Smooth muscle cell (in vitro differentiated cells): ENCODE data around the gene OR4F6. TPM values are rescaled to one million over a fixed set of nuclear protein-coding genes. Genes with fewer than 3 reads are reported as not detected.
"Not testable (repeated sequence)": the region's sequence is repeated elsewhere in the genome, so short reads cannot be mapped to it uniquely, and the experiment has no call there.

Experiments
- DNase-seq: peaks from one replicate; lab custom pipeline; 2025; ENCODE audit not compliant: unreplicated experiment; lab: John Stamatoyannopoulos, UW
- H2AFZ ChIP-seq: fragments of 200-600 bp; sonication (generic); 2 replicates; pipeline ENCODE4 v1.6.0; 2016; ENCODE audit warnings: antibody characterized with exemption, low read depth, mild to moderate bottlenecking
- H3F3A ChIP-seq: fragments of 200-600 bp; sonication (generic); 2 replicates; pipeline ENCODE4 v1.6.0; 2017; ENCODE audit warnings: antibody characterized with exemption, low read depth
- H3K27ac ChIP-seq: fragments of 200-600 bp; sonication (generic); 2 replicates; pipeline ENCODE4 v1.5.1; 2016; ENCODE audit warnings: low read depth, mild to moderate bottlenecking
- H3K27me3 ChIP-seq: fragments of 200-600 bp; sonication (generic); 2 replicates; pipeline ENCODE4 v1.6.1; 2016; ENCODE audit warnings: low read depth, mild to moderate bottlenecking
- H3K36me3 ChIP-seq: fragments of 200-600 bp; sonication (generic); 2 replicates; pipeline ENCODE4 v1.5.1; 2016; ENCODE audit warnings: low read depth
- H3K4me1 ChIP-seq: fragments of 200-600 bp; sonication (generic); 2 replicates; pipeline ENCODE4 v1.5.1; 2016; ENCODE audit warnings: low read depth
- H3K4me2 ChIP-seq: fragments of 200-600 bp; sonication (generic); 2 replicates; pipeline ENCODE4 v1.6.0; 2016; ENCODE audit warnings: mild to moderate bottlenecking
- H3K4me3 ChIP-seq: fragments of 200-600 bp; sonication (generic); 2 replicates; pipeline ENCODE4 v1.5.1; 2016; ENCODE audit warnings: mild to moderate bottlenecking
- H3K79me2 ChIP-seq: fragments of 200-600 bp; sonication (generic); 2 replicates; pipeline ENCODE4 v1.6.0; 2016; ENCODE audit warnings: low read depth, mild to moderate bottlenecking
- H3K9ac ChIP-seq: fragments of 200-600 bp; sonication (generic); 2 replicates; pipeline ENCODE4 v1.6.0; 2016; ENCODE audit warnings: low read depth
- H3K9me3 ChIP-seq: fragments of 200-600 bp; sonication (generic); replicated peaks from 2 replicates; pipeline ENCODE4 v1.5.1; 2016; ENCODE audit warnings: low read depth
- H4K20me1 ChIP-seq: fragments of 200-600 bp; sonication (generic); 2 replicates; pipeline ENCODE4 v1.6.0; 2016; ENCODE audit warnings: low read depth
- WGBS: methylation state at CpG from one replicate; pipeline ENCODE4 v1.1.7; 2016; ENCODE audit warnings: low lambda C conversion rate; 5-methylcytosine and 5-hydroxymethylcytosine counted together
- polyA plus RNA-seq: library from polyadenylated mRNA; unstranded; fragments of >200 nt; fragmentation: Nextera tagmentation; extraction: Ambion mirVana; gene quantifications from 2 replicates; pipeline ENCODE4 v1.2.1, GENCODE V29; 2016
- total RNA-seq: library from RNA; depleted of rRNA; stranded (reverse); fragments of >200 nt; gene quantifications from 2 replicates; pipeline ENCODE4 v1.2.3, GENCODE V29; 2014
- TF ChIP-seq, protein P1 (sequence below): fragments of 200-600 bp; sonication (generic); IDR thresholded peaks from 2 replicates; pipeline ENCODE4 v1.5.1; 2017; ENCODE audit warnings: borderline replicate concordance, mild to moderate bottlenecking, antibody characterized with exemption; ENCODE audit not compliant: insufficient read depth, poor library complexity, severe bottlenecking

OR4F6 gene, protein sequence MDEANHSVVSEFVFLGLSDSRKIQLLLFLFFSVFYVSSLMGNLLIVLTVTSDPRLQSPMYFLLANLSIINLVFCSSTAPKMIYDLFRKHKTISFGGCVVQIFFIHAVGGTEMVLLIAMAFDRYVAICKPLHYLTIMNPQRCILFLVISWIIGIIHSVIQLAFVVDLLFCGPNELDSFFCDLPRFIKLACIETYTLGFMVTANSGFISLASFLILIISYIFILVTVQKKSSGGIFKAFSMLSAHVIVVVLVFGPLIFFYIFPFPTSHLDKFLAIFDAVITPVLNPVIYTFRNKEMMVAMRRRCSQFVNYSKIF
- total RNA-seq: not detected in 2 replicates
- polyA plus RNA-seq: not detected in 2 replicates

DNA sequence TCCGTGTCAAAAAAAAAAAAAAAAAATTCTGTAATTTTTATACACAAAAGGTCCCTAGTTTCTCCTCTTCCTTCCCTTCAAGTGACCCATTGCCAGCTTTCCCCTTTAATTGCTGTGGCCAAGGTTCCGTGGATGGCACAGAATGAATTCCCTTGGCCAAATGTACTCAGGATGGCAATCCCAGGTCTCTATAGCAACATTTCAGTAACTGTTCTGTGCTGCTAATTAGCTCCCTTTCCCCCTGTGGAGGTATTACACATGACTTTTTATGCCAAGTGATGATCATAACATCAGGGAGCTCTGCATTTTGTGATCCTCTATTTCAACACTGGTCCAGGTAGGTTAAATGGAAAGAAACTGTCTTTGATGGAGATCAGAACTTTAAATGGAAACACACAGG, at the start of gene OR4F6:
Gene OR4F6 (plus strand): TSS at position 301 of the 400 bp plus-strand sequence. CDS start 2,211 bp downstream, outside the sequence.
- Histone ChIP-seq H3F3A (no peaks in the 10 kb centered on the region), H2AFZ (no peak within 1 kb of the TSS), H3K9ac (no peak within 1 kb of the TSS), H3K4me3 (no peak within 1 kb of the TSS), H3K36me3 (no peaks in the 10 kb centered on the region), H3K4me2 (no peak within 1 kb of the TSS), H3K27me3 (peaks cover 3% of the 10 kb centered on the region), H3K79me2 (no peaks in the 10 kb centered on the region), H4K20me1 (no peaks in the 10 kb centered on the region), H3K27ac (no peak within 1 kb of the TSS), H3K4me1 (no peaks in the 10 kb centered on the region), H3K9me3 (no peaks in the 10 kb centered on the region)
- TF ChIP-seq, protein P1, sequence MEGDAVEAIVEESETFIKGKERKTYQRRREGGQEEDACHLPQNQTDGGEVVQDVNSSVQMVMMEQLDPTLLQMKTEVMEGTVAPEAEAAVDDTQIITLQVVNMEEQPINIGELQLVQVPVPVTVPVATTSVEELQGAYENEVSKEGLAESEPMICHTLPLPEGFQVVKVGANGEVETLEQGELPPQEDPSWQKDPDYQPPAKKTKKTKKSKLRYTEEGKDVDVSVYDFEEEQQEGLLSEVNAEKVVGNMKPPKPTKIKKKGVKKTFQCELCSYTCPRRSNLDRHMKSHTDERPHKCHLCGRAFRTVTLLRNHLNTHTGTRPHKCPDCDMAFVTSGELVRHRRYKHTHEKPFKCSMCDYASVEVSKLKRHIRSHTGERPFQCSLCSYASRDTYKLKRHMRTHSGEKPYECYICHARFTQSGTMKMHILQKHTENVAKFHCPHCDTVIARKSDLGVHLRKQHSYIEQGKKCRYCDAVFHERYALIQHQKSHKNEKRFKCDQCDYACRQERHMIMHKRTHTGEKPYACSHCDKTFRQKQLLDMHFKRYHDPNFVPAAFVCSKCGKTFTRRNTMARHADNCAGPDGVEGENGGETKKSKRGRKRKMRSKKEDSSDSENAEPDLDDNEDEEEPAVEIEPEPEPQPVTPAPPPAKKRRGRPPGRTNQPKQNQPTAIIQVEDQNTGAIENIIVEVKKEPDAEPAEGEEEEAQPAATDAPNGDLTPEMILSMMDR: no peak
- 85% methylated on average over 2 of the region's 2 CpGs for WGBS
- DNase-seq: no peak

DNA sequence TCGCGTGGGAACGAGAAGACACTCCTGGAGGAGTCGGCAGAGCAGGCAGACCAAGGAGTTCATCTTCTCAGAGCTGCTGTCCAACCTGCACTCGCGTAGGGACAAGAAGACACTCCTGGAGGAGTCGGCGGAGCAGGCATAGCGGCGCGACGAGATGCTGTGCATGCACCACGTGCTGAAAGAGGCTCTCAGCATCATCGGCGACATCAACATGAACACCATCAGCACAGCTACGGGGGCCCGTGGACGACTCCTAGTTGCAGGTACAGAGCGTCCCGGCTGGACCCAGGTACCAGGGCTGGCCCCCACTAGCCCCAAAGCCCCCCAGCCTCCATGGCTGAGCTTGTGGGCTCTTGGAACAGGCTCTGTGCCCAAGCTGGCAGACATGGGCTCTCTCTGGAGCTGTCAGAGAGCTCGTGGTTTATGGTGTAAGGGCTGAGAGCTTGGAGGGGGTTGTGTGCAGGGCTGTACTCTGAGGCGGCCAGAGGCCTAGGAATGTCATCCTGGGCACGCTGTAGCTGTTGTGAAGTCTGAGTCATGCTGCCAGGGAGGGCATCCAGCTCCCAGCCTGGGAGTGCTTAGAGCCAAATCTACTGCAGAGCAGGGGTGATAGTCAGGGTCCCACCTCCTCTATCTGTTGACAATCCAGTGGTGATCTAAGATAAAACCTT, 38.5 kb upstream of the OR4F6 start:
- H2AFZ ChIP-seq, H3K4me3 ChIP-seq, H4K20me1 ChIP-seq, H3F3A ChIP-seq, H3K36me3 ChIP-seq, H3K4me2 ChIP-seq, H3K27ac ChIP-seq, H3K4me1 ChIP-seq, H3K9me3 ChIP-seq, H3K27me3 ChIP-seq, H3K79me2 ChIP-seq, DNase-seq, H3K9ac ChIP-seq: not testable (repeated sequence)
- 92% methylated on average over 22 of the region's 23 CpGs for WGBS

DNA sequence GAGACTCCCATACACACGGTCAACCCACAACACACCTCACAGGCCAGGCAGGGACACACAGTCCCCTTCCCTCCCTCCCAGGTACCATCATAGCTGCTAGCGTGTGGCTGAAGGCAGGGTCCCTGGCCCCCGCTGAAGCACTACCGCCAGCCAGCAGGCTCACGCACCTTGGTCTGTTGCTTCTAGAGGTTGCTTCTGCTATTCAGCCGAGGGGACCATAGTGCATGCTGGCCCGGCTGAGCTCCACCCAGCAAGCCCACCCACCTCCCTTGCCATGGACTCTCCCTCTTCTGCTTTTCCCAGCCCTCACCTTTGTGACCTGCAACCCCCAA, 38.0 kb upstream of the OR4F6 start:
- H3K4me1 ChIP-seq, H3K4me2 ChIP-seq, H4K20me1 ChIP-seq, H3K36me3 ChIP-seq, H2AFZ ChIP-seq, H3K27ac ChIP-seq, H3K9ac ChIP-seq, H3K4me3 ChIP-seq, H3K79me2 ChIP-seq, H3K27me3 ChIP-seq, H3K9me3 ChIP-seq, DNase-seq, H3F3A ChIP-seq: not testable (repeated sequence)
- 90% methylated on average over 7 of the region's 7 CpGs for WGBS

DNA sequence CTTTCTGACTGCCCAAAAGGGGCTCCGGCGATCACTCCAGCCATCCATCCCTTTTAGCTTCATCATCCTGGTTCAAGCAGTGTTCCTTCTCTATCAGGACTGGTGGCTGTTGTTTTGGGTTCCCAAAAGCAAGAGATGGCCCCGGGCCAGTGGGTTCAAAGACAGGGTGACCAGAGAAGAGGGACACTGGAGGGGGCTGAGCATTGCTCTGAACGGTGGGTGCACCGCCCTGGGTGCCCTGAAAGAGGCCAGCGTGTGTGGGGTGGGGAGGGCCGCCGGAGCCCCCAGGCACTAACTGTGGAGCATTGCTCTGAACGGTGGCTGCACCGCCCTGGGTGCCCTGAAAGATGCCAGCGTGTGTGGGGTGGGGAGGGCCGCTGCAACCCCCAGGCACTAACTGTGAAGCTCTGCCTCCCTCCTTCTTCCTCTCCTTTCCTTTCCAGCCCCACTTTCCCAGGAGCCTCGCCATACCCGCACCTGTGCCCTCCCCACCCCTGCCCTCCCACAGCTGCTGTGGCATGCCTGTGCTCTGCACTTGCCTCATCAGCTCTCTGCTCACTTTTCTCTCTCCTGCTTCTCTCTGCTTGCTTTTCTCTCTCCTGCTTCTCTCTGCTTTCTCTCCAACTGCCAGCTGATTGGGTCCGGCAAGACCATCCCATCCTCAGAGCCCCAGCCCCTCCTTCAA, 37.4 kb upstream of the OR4F6 start:
- H4K20me1 ChIP-seq: no peaks in the 10 kb centered on the region
- no peaks in the 10 kb centered on the region for H3K79me2 ChIP-seq
- H3K36me3 ChIP-seq: no peaks in the 10 kb centered on the region
- 83% methylated on average over 15 of the region's 15 CpGs for WGBS
- no peaks in the 10 kb centered on the region for H3K9me3 ChIP-seq
- no peak overlapping the region for H3K9ac ChIP-seq
- no peak for DNase-seq
- no peaks in the 10 kb centered on the region for H3F3A ChIP-seq
- H3K27ac ChIP-seq: no peak overlapping the region
- H3K4me3 ChIP-seq: no peak overlapping the region
- H3K4me1 ChIP-seq: no peaks in the 10 kb centered on the region
- H3K4me2 ChIP-seq: no peak overlapping the region
- H3K27me3 ChIP-seq: no peaks in the 10 kb centered on the region
- TF ChIP-seq, protein P1: no peak
- H2AFZ ChIP-seq: no peak overlapping the region

DNA sequence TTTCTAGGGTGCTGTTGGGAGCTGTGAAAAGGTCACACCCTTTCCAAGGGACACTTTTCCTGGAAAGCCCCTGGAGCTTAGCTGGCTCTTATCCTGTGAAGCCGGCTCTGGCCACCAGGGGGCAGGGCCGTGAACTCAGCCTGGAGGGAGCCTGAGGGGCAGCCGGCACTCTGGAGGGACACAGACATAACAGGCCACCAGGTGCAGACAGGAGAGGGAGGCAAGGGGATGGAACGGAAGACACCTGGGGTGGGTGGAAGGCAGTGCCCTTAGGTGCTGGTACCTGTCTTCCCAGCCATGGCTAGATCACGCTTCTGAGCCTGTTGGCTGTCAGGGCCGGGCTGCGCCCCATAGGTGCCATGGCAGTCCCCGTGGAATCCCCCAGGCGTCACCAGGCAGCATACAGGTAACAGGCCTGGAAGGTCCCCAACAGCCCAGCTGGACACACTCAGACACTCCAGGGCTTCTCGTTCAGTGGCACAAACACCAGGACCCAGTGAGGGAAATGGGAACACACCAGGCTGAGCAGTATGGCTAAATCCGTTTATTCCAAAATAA, 36.1 kb upstream of the OR4F6 start:
- H3K9me3 ChIP-seq, H3K4me1 ChIP-seq, H3F3A ChIP-seq, H3K27ac ChIP-seq, H3K36me3 ChIP-seq, H3K4me3 ChIP-seq, H4K20me1 ChIP-seq, H2AFZ ChIP-seq, H3K79me2 ChIP-seq, H3K27me3 ChIP-seq, H3K4me2 ChIP-seq, DNase-seq, H3K9ac ChIP-seq: not testable (repeated sequence)
- WGBS: 80% methylated on average over 8 of the region's 11 CpGs
